Activated T-helper 2 cell treated with anti-CD3 and anti-CD28 coated beads, Interferon-gamma antibody, Interleukin-2, Interleukin-4, amounts not matched to agents 10 μg/mL and 5 μg/mL and 100 μg/mL, durations not matched to agents 14 hours and 24 hours and 36 hours (primary cell): Measurements from ENCODE around the gene TREML4. TPM values are rescaled to one million over a fixed set of nuclear protein-coding genes. Genes with fewer than 3 reads are reported as not detected.
"Not testable (repeated sequence)": the region's sequence is repeated elsewhere in the genome, so short reads cannot be mapped to it uniquely, and the experiment has no call there.

Experiments used
- DNase-seq: peaks from one replicate; pipeline ENCODE4 v3.0.0; 2021; ENCODE audit warnings: low spot score
- H3K27ac Mint-ChIP-seq: one replicate; pipeline ENCODE4 v1.8.0; 2021; ENCODE audit warnings: mixed read lengths
- H3K27me3 Mint-ChIP-seq: one replicate; pipeline ENCODE4 v1.8.0; 2021; ENCODE audit warnings: low read depth, mixed read lengths
- H3K36me3 Mint-ChIP-seq: one replicate; pipeline ENCODE4 v1.8.0; 2021; ENCODE audit warnings: low read depth, mixed read lengths
- H3K4me1 Mint-ChIP-seq: one replicate; pipeline ENCODE4 v1.8.0; 2021; ENCODE audit warnings: low read depth, mixed read lengths
- H3K4me3 Mint-ChIP-seq: one replicate; pipeline ENCODE4 v1.8.0; 2021; ENCODE audit warnings: low read depth, mild to moderate bottlenecking, moderate library complexity, mixed read lengths
- H3K9me3 Mint-ChIP-seq: one replicate; pipeline ENCODE4 v1.8.0; 2021; ENCODE audit warnings: mixed read lengths
- intact Hi-C: fragments of 100-400 bp; cut with micrococcal nuclease; formaldehyde crosslinking; loops from one replicate; pipeline ENCODE4 v1.15.1; 2023
- total RNA-seq: library from RNA; stranded (reverse); gene quantifications from 2 replicates; pipeline ENCODE4 v1.2.3, GENCODE V29; 2022

Gene TREML4, protein sequence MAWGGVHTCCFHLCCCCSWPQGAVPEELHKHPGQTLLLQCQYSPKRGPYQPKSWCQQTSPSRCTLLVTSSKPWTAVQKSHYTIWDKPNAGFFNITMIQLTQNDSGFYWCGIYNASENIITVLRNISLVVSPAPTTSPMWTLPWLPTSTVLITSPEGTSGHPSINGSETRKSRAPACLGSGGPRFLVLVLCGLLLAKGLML
- total RNA-seq = not detected in 2 replicates

DNA sequence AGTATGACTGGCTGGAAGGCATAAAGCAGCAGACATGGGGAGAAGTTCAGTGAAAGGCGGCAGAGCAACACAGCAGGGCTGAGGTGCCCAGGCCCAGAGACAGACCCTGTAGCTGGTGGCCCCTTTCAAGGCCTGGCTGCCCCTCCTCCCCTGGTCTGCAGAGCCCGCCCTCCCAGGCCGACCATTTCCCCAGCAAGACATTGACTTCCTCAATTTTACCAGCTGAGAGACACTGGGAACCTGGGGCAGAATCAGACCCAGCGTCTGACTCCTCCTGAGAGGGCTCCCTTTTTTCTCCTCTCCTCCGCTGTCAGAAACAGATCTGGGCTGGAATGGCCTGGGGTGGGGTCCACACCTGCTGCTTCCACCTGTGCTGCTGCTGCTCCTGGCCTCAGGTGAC, at the start of gene TREML4:
TREML4 (plus strand) TSS at position 254 of the 400 bp plus-strand sequence; CDS start at position 333, 79 bp downstream.
- H3K4me3 Mint-ChIP-seq = no peak within 1 kb of the TSS
- DNase-seq = no peak
- H3K9me3 Mint-ChIP-seq = no peaks in the 10 kb centered on the region
- H3K4me1 Mint-ChIP-seq = no peaks in the 10 kb centered on the region
- no peak within 1 kb of the TSS for H3K27ac Mint-ChIP-seq
- H3K36me3 Mint-ChIP-seq = no peaks in the 10 kb centered on the region
- peaks cover 36% of the 10 kb centered on the region for H3K27me3 Mint-ChIP-seq
- intact Hi-C loops = no loop called here

DNA sequence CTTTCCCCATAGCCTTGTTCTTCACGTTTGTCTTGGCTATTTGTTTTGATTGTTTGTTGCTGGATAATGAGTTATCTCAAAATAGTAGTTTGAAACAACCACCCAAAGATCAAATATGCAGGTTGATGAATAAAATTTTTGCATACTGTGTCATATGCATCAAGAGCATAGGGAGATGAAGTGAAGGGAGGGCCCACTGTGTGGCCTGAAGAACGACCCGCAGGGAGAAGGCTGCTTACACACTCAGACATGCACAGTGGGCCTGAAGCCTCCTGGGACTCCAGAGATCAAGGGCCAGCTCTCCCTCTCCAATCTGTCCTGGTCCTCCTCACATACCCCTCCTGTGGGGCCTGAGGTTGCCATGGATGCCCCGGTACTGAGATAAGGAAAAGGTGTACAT, 49.0 kb upstream of the TREML4 start:
- H3K9me3 Mint-ChIP-seq = no peaks in the 10 kb centered on the region
- peaks cover 25% of the 10 kb centered on the region for H3K27me3 Mint-ChIP-seq
- no peak overlapping the region for H3K27ac Mint-ChIP-seq
- intact Hi-C loops = no loop called here
- no peak overlapping the region for H3K4me3 Mint-ChIP-seq
- H3K36me3 Mint-ChIP-seq = no peaks in the 10 kb centered on the region
- H3K4me1 Mint-ChIP-seq = peaks cover 9% of the 10 kb centered on the region
- DNase-seq = no peak

DNA sequence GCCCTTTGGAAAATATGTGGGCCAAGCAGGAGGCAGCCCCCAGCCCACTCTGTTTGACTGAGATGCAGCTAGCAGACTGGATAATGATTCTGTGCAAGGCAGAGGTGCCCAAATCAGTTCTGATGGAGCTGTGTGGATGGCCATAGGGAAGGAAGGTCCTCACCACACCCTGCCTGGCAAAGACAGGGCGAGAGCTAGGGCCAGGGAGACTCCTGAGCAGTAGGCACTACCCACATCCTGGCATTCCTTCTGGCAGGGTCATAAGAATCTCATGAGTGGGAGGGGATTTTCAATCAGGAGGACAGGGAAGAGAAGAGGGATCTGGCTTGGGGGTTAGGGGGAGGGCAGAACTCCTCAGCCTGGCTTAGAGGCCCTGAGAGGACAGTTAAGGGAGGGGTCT, 46.6 kb upstream of the TREML4 start:
- Mint-ChIP-seq H3K4me3 (no peak overlapping the region), H3K27ac (no peak overlapping the region), H3K9me3 (no peaks in the 10 kb centered on the region), H3K36me3 (no peaks in the 10 kb centered on the region), H3K27me3 (peaks cover 14% of the 10 kb centered on the region), H3K4me1 (peaks cover 12% of the 10 kb centered on the region)
- DNase-seq = no peak
- intact Hi-C loops = loop anchor here (5.0 kb wide), 1 partner anchor 109 kb away; the partner anchor contains the start of genes NFYA and OARD1

DNA sequence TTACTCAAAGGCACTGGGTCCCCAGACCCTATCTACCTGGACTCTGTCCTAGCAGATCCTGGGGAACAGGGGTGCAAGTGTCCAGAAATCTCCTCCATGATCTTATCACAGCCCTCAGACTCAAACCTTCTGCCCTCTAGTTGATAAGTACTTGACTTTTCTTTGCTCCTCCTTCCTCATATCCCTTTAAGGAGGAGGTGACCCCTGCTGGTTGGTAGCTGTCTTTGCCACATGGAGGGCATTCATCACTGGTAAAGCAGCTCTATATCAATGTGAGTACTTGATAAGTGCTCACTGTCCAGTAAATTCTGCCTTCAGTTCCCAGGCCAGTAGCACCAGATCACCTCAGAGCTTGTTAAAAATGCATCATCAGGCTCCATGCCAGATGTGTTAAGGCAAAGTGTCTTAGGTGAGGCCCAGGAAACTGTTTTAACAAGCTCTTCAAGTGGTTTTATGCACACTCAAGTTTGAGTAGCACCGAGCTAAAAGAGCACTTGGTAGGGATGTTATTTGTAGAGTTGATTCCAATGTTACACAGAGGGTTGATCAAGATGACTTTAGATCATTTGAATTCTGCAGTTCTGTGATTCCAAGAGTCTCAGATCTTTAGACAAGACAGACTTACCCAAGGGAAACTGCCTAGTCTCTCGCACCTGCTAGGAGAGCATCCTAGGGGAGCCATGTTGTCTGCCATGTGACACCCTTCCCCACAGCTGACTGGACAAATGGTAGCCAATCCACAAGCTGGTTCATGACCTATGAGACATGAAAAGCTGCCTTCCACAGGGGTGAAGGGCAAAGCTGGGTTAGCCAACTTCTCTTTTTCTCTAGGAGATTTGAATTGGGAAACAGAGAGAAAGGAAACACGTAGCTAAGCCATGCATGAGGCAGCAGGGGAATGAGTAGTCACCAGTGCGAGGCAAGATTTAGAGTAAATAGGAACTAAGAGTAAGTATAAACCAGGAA, 45.8 kb upstream of the TREML4 start:
- intact Hi-C loops = loop anchor here (1.0 to 5.0 kb wide), 2 partner anchors 90 to 110 kb away; partner anchors contain the start of genes NFYA and OARD1
- no peak overlapping the region for H3K27ac Mint-ChIP-seq
- peaks cover 9% of the 10 kb centered on the region for H3K27me3 Mint-ChIP-seq
- H3K36me3 Mint-ChIP-seq = no peaks in the 10 kb centered on the region
- H3K9me3 Mint-ChIP-seq = no peaks in the 10 kb centered on the region
- DNase-seq = peak; percentile 47
- H3K4me3 Mint-ChIP-seq = no peak overlapping the region
- H3K4me1 Mint-ChIP-seq = peaks cover 16% of the 10 kb centered on the region

DNA sequence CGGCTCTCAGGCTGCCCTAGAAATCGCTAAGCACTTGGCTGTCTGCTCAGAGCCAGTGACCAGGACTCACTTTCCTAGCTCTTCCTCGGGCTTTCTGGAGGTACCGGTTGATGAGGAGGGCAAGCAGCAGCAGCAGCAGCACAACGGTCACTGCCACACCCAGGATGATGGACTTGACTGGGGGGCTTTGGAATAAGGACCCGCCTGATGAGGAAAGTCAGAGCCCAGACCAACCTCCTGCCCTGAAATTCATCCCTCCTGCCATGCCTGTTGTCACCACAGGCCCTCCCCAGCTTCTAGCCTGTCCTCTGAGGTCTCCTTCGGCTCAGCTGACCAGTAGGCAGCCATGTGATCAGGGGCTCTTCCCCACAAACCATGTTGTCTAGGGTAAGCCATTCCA, 43.4 kb upstream of the TREML4 start:
- H3K36me3 Mint-ChIP-seq = peaks cover 5% of the 10 kb centered on the region
- peaks cover 21% of the 10 kb centered on the region for H3K4me1 Mint-ChIP-seq
- H3K9me3 Mint-ChIP-seq = peaks cover 6% of the 10 kb centered on the region
- intact Hi-C loops = loop anchor here (5.0 kb wide), 1 partner anchor 112 kb away; the partner anchor contains the start of genes NFYA and OARD1
- no peak overlapping the region for H3K27ac Mint-ChIP-seq
- H3K27me3 Mint-ChIP-seq = peaks cover 2% of the 10 kb centered on the region
- no peak overlapping the region for H3K4me3 Mint-ChIP-seq
- DNase-seq = no peak

DNA sequence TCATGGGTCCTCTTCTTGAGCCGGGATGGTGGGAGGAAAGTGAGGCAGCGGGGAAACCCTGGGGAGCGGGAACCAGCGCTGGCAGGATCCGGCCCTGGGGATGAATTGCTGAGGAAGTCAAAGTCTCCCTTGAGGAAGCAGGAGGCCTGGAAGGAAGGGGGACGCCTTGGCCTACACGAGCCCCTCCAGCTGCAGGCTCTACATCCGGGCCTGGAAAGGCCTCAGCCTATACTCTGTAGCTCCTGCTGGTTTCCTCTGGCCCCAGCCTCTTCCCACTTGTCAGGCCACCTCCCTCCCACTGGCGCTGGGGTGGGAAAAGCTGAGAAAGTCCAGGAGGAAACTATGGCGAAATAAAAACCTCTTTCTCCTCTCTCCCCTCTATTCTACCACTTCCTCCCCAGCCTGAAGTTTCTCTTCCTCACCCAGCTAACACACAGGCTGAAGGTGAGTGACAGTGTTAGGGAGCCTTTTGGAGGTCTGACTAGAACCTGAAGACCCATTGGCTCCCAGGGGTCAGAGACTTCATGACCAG, 42.1 kb upstream of the TREML4 start:
- intact Hi-C loops = no loop called here
- H3K27ac Mint-ChIP-seq = no peak overlapping the region
- no peak overlapping the region for H3K4me3 Mint-ChIP-seq
- H3K27me3 Mint-ChIP-seq = peaks cover 2% of the 10 kb centered on the region
- peaks cover 18% of the 10 kb centered on the region for H3K36me3 Mint-ChIP-seq
- H3K4me1 Mint-ChIP-seq = peaks cover 21% of the 10 kb centered on the region
- H3K9me3 Mint-ChIP-seq = peaks cover 11% of the 10 kb centered on the region
- DNase-seq = no peak

DNA sequence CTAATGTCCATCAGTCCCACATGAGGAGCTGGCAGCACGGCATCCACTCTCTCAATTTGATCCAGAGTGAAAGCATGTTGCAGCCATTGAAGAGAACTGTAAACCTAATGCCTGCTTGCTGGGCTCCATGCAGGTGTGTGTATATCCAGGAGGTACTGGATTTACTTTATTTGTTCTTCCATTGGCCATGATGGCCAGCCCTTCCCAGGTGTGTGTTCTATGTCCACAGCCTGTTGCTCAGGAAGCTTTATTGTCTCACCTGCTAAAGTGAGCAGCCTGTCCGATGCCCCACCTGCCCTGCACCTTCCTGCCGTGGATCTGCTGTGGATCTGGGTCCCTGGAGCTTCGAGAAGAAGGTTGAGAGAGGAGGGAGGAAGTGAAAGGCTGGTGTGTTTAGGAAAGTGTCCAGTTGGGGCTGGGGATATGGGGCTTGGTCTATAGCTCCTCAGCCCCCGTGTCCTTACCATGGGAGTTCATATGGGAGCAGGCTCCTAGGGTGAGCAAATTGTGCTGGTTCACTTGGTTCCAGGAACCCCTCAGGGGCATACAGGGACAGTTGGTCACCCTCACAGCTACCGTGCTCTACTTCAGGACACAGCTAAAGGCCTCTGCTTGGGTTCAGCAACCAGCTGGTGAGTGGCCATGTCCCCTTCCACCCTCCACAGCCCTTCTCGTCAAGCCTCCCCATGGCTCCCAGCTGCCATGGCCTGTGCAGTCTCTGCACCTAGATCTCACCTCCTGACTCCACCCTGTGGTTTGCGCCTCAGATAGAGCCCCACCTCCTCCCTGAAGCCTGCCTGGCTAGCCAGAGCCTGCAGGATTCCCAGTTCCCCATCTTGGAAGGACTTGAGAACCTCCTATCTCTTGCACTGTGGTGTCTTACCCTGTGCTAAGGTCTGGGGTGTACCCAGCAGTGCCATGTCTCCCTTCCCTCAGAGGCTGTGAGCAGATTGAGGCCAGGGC, 39.9 kb upstream of the TREML4 start:
- Mint-ChIP-seq H3K27ac (no peak overlapping the region), H3K27me3 (peaks cover 2% of the 10 kb centered on the region), H3K4me3 (no peak overlapping the region), H3K36me3 (peaks cover 31% of the 10 kb centered on the region), H3K4me1 (peaks cover 12% of the 10 kb centered on the region), H3K9me3 (peaks cover 11% of the 10 kb centered on the region)
- intact Hi-C loops = no loop called here
- DNase-seq = no peak

DNA sequence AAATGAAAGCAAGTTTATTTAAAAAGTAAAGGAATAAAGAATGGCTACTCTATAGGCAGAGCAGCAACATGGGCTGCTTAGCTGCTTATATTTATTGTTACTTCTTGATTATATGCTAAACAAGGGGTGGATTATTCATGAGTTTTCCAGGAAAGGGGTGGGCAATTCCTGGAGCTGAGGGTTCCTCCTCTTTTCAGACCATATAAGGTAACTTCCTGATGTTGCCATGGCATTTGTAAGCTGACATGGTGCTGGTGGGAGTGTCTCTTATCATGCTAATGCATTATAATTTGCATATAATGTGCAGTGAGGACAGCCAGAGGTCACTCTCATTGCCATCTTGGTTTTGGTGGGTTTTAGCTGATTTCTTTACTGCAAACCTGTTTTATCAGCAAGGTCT, 39.1 kb upstream of the TREML4 start:
- Mint-ChIP-seq H3K36me3 (peaks cover 37% of the 10 kb centered on the region), H3K4me1 (peaks cover 12% of the 10 kb centered on the region), H3K9me3 (peaks cover 11% of the 10 kb centered on the region)
- DNase-seq, H3K4me3 Mint-ChIP-seq, intact Hi-C loops, H3K27ac Mint-ChIP-seq, H3K27me3 Mint-ChIP-seq: not testable (repeated sequence)

DNA sequence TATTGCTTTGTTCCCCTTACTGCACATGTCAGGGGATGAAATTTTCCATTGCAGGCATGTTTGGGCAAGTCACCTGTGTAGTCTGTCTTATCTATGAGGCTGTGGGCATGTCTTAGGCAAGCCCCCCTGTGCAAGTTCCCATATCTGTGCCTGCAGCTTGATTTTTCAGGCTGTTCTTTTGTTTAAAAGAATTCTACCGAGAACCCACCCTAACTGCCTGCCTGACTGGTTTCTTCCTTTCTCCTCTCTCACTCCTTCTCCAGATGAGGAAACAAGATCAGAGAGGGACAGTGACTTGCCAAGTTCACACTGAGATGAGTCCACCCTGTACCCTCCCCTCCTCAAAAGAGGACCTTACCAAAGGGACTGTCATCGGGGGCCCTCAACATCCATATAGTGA, 38.2 kb upstream of the TREML4 start:
- peaks cover 20% of the 10 kb centered on the region for H3K4me1 Mint-ChIP-seq
- H3K27me3 Mint-ChIP-seq = no peaks in the 10 kb centered on the region
- intact Hi-C loops = loop anchor here (5.0 kb wide), 1 partner anchor 127 kb away; no protein-coding TSS in a partner anchor
- no peak overlapping the region for H3K27ac Mint-ChIP-seq
- no peak for DNase-seq
- no peak overlapping the region for H3K4me3 Mint-ChIP-seq
- H3K9me3 Mint-ChIP-seq = peaks cover 11% of the 10 kb centered on the region
- peaks cover 45% of the 10 kb centered on the region for H3K36me3 Mint-ChIP-seq

DNA sequence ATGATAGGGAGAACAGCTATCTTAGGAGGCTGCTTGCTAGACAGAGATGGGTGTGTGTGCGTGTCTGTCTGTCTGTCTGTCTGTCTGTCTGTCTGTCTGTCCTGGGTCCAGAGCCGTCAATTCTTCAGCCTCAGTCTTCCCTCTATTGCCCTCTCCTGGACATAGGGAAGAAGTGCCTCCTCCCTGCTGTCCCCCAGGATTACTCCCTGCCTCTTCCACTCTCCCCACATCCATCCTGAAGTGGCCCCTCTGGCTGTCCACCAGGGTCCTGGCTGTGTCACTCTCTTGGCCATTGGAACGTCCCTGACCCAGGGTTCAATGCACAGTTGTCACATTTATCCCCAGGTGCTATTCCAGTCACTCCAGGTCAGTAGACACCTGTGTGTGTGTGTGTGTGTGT, 37.4 kb upstream of the TREML4 start:
- no peak overlapping the region for H3K27ac Mint-ChIP-seq
- H3K4me1 Mint-ChIP-seq = peaks cover 24% of the 10 kb centered on the region
- peaks cover 11% of the 10 kb centered on the region for H3K9me3 Mint-ChIP-seq
- H3K27me3 Mint-ChIP-seq = no peaks in the 10 kb centered on the region
- H3K4me3 Mint-ChIP-seq = no peak overlapping the region
- DNase-seq = no peak
- intact Hi-C loops = loop anchor here (5.0 kb wide), 1 partner anchor 127 kb away; no protein-coding TSS in a partner anchor
- H3K36me3 Mint-ChIP-seq = peaks cover 52% of the 10 kb centered on the region

DNA sequence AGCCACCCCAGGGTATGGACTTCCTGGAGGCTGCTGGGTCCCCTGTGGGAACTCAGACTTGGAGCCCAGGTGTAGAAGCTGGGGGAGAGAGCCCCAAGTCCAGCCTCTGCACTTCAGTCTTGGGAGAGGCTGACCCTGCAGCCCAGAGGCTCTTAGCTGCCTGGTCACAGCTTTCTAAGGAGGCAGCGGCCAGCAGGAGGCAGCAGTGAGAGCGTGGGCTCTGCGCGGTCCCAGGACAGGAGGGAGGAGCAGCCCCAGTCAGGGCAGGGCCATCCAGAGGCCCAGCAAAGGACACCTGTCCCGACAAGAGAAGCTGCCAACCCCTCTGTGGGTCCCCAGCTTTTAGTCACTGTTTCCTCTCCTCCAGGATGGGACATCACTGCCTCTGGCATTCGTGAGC, 36.6 kb upstream of the TREML4 start:
- Mint-ChIP-seq H3K4me1 (peaks cover 23% of the 10 kb centered on the region), H3K27ac (no peak overlapping the region), H3K4me3 (no peak overlapping the region), H3K9me3 (peaks cover 11% of the 10 kb centered on the region), H3K36me3 (peaks cover 57% of the 10 kb centered on the region), H3K27me3 (no peaks in the 10 kb centered on the region)
- intact Hi-C loops = loop anchor here (5.0 kb wide), 1 partner anchor 126 kb away; no protein-coding TSS in a partner anchor
- no peak for DNase-seq
